Measurements from ENCODE around the gene TBC1D14.

Gene TBC1D14

DNA sequence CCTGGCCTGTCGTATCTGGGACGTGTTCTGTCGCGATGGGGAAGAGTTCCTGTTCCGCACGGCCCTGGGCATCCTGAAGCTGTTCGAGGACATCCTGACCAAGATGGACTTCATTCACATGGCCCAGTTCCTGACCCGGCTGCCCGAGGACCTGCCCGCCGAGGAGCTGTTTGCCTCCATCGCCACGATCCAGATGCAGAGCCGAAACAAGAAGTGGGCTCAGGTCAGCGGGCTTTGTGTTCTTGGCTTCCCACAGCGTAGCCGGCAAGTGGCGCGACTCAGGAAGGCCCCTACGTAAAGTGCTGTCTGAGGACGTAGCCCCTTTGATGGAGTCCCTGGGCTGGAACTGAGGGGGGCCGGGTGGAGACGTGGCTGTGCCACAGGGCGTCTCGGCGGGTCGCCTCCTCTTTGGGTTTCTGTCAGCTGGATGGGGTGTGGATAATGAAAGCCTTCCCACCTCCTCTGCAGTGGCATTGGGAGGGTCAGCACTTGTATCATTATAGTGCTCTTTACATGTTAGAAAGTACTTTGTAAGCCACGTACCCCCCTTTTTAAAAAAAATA is 115.5 kb downstream of the TBC1D14 start:
- TF ChIP-seq, protein P1, sequence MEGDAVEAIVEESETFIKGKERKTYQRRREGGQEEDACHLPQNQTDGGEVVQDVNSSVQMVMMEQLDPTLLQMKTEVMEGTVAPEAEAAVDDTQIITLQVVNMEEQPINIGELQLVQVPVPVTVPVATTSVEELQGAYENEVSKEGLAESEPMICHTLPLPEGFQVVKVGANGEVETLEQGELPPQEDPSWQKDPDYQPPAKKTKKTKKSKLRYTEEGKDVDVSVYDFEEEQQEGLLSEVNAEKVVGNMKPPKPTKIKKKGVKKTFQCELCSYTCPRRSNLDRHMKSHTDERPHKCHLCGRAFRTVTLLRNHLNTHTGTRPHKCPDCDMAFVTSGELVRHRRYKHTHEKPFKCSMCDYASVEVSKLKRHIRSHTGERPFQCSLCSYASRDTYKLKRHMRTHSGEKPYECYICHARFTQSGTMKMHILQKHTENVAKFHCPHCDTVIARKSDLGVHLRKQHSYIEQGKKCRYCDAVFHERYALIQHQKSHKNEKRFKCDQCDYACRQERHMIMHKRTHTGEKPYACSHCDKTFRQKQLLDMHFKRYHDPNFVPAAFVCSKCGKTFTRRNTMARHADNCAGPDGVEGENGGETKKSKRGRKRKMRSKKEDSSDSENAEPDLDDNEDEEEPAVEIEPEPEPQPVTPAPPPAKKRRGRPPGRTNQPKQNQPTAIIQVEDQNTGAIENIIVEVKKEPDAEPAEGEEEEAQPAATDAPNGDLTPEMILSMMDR (IDR thresholded peaks at IDR 0.05; ENCODE audit: low read depth, low read length), result no peak
- H3K27me3 ChIP-seq, result no peaks in the 10 kb centered on the region
- H3K9me3 ChIP-seq, result no peaks in the 10 kb centered on the region
- peaks cover 49% of the 10 kb centered on the region for H3K36me3 ChIP-seq
- no peaks in the 10 kb centered on the region for H3K4me1 ChIP-seq
- no peak overlapping the region for H3K4me3 ChIP-seq (ENCODE audit: low read depth, low read length)
- DNase-seq, result no peak

DNA sequence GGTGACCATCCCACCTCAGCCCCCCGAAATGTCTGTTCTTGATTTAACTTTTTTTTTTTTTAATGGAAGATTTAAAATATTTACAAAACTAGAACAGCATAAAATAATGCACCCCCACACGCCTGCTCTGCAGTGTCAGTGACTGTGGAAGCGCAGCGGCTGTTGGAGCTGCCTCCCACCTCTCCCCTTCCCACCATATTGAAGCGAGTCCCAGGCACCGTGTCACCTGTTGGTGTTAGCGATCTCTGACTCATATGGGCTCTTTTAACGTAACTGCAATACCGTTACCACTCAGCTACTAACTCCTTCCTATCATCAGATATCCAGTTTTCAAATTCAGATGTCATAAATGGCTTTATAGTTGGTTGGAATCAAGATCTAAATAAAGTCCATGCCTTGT is 116.5 kb downstream of the TBC1D14 start:
- no peak for DNase-seq
- TF ChIP-seq, protein P1 (IDR thresholded peaks at IDR 0.05; ENCODE audit: low read depth, low read length), result no peak
- Histone ChIP-seq H3K4me3 (ENCODE audit: low read depth, low read length) (no peak overlapping the region), H3K9me3 (no peaks in the 10 kb centered on the region), H3K27me3 (no peaks in the 10 kb centered on the region), H3K4me1 (no peaks in the 10 kb centered on the region), H3K36me3 (peaks cover 51% of the 10 kb centered on the region)

DNA sequence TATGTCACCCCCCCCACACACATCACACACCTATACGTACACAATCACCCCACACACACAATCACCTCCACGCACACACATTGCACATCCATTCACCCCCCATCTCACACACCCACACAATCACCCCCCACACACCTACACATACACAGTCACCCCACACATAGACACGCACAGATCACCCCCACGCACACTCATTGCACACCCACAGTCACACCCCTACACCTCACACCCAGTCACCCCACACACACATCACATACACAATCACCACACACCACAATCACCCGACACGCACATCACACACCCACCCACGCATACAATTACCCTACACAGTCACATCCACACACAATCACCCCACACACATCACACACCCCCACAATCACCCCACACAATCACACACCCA is 117.7 kb downstream of the TBC1D14 start:
- no peaks in the 10 kb centered on the region for H3K4me1 ChIP-seq
- peaks cover 46% of the 10 kb centered on the region for H3K36me3 ChIP-seq
- no peaks in the 10 kb centered on the region for H3K9me3 ChIP-seq
- no peak overlapping the region for H3K4me3 ChIP-seq (ENCODE audit: low read depth, low read length)
- no peaks in the 10 kb centered on the region for H3K27me3 ChIP-seq
- no peak for DNase-seq
- TF ChIP-seq, protein P1 (IDR thresholded peaks at IDR 0.05; ENCODE audit: low read depth, low read length), result no peak

DNA sequence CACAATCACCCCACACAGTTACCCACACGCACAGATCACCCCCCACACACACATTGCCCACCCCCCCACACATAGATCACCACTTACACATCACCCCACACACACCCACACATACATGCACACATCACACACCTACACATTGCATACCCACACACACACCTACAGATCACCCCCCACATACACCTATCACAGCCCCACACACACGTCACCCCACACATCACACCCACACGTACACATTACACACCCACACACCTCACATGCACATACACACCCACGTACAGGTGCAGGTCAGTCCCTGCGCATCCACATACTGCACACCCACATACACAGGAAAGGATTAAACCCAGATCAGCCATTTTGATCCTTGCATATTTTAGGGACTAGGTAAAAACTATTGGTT is 118.3 kb downstream of the TBC1D14 start:
- Histone ChIP-seq H3K27me3 (no peaks in the 10 kb centered on the region), H3K4me1 (no peaks in the 10 kb centered on the region), H3K36me3 (peaks cover 48% of the 10 kb centered on the region), H3K9me3 (no peaks in the 10 kb centered on the region), H3K4me3 (ENCODE audit: low read depth, low read length) (no peak overlapping the region)
- no peak for DNase-seq
- TF ChIP-seq, protein P1 (IDR thresholded peaks at IDR 0.05; ENCODE audit: low read depth, low read length), result no peak

DNA sequence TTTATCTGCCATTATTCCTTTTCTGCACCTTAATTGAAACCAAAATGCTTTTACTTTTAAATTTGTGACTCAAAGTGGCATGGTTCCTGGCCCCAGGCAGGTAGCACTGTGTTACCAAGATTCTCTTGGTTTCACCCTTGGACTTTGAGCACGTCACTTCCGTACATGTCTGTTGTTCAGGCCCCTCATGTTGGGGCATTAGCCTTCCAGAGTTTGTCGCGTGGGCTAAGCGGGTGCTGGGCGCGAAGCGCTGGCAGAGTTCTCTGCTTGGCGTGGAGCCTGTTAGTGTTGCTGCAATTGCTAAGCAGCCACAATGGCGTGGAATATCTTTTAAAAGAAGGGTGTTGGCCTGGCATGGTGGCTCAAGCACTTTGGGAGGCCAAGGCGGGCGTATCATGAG is 119.6 kb downstream of the TBC1D14 start:
- no peaks in the 10 kb centered on the region for H3K4me1 ChIP-seq
- H3K27me3 ChIP-seq, result no peaks in the 10 kb centered on the region
- H3K4me3 ChIP-seq (ENCODE audit: low read depth, low read length), result no peak overlapping the region
- no peak for DNase-seq
- no peaks in the 10 kb centered on the region for H3K9me3 ChIP-seq
- H3K36me3 ChIP-seq, result peaks cover 42% of the 10 kb centered on the region
- TF ChIP-seq, protein P1 (IDR thresholded peaks at IDR 0.05; ENCODE audit: low read depth, low read length), result no peak

DNA sequence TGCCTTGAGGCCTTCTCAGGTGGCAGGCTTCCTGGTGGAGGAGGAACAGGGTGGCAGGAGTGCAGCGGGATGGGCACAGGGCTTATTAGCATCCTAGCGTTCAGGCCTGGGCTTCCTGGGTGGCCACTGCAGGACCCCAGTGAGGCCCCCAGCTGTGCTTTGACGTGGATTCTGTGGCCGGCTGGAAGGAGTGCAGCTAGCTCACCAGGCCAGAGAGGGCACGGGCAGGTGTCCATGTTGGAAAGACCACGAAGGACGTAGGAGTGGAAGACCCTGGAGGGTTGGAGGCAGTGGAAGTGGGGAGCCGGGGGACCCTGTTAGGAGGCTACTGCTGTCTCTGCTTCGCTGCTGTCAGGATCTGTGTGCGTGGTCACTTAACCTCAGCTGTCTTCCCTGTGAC is 120.3 kb downstream of the TBC1D14 start:
- Histone ChIP-seq H3K9me3 (no peaks in the 10 kb centered on the region), H3K4me3 (ENCODE audit: low read depth, low read length) (no peak overlapping the region), H3K27me3 (no peaks in the 10 kb centered on the region), H3K36me3 (peaks cover 41% of the 10 kb centered on the region), H3K4me1 (no peaks in the 10 kb centered on the region)
- no peak for DNase-seq
- TF ChIP-seq, protein P1 (IDR thresholded peaks at IDR 0.05; ENCODE audit: low read depth, low read length), result no peak

Measured in BE2C (cell line).